GM23248 (cell line): Measurements from ENCODE around the gene GLDC. TPM values are rescaled to one million over a fixed set of nuclear protein-coding genes. Genes with fewer than 3 reads are reported as not detected.
A peak's percentile ranks its signal among the peaks of the same experiment; 100 is the strongest.
"Not testable (repeated sequence)": the region's sequence is repeated elsewhere in the genome, so short reads cannot be mapped to it uniquely, and the experiment has no call there.

Experiments
- DNase-seq: peaks from one replicate; pipeline ENCODE4 v3.0.0-alpha.2; 2015
- H2AFZ ChIP-seq: fragments of 200-600 bp; sonication (generic); 2 replicates; pipeline ENCODE4 v1.6.1; 2016; ENCODE audit warnings: antibody characterized with exemption
- H3F3A ChIP-seq: fragments of 200-600 bp; sonication (generic); 2 replicates; pipeline ENCODE4 v1.6.1; 2016; ENCODE audit warnings: mild to moderate bottlenecking, antibody characterized with exemption, mixed run types; ENCODE audit not compliant: insufficient read depth
- H3K27ac ChIP-seq: fragments of 200-600 bp; sonication (generic); 2 replicates; pipeline ENCODE4 v1.5.1; 2016; ENCODE audit warnings: mild to moderate bottlenecking
- H3K27me3 ChIP-seq: fragments of 200-600 bp; sonication (generic); replicated peaks from 2 replicates; pipeline ENCODE4 v1.6.1; 2016; ENCODE audit warnings: mild to moderate bottlenecking; ENCODE audit not compliant: insufficient read depth
- H3K36me3 ChIP-seq: fragments of 200-600 bp; sonication (generic); 2 replicates; pipeline ENCODE4 v1.6.1; 2016; ENCODE audit warnings: low read depth, mild to moderate bottlenecking
- H3K4me1 ChIP-seq: fragments of 200-600 bp; sonication (generic); 2 replicates; pipeline ENCODE4 v1.6.1; 2016; ENCODE audit warnings: mild to moderate bottlenecking; ENCODE audit not compliant: insufficient read depth
- H3K4me2 ChIP-seq: fragments of 200-600 bp; sonication (generic); one replicate; pipeline ENCODE4 v1.6.1; 2016; ENCODE audit warnings: mild to moderate bottlenecking; ENCODE audit not compliant: unreplicated experiment
- H3K4me3 ChIP-seq: fragments of 200-600 bp; sonication (generic); 2 replicates; pipeline ENCODE4 v1.5.1; 2016; ENCODE audit warnings: mild to moderate bottlenecking
- H3K79me2 ChIP-seq: fragments of 200-600 bp; sonication (generic); 2 replicates; pipeline ENCODE4 v1.6.1; 2016; ENCODE audit warnings: mild to moderate bottlenecking; ENCODE audit not compliant: insufficient read depth
- H3K9ac ChIP-seq: fragments of 200-600 bp; sonication (generic); 2 replicates; pipeline ENCODE4 v1.6.1; 2016; ENCODE audit warnings: mild to moderate bottlenecking
- H3K9me2 ChIP-seq: fragments of 200-600 bp; sonication (generic); 2 replicates; pipeline ENCODE4 v1.6.1; 2016; ENCODE audit warnings: mixed run types, mild to moderate bottlenecking, moderate library complexity; ENCODE audit not compliant: insufficient read depth
- H3K9me3 ChIP-seq: fragments of 200-600 bp; sonication (generic); one replicate; pipeline ENCODE4 v1.6.1; 2017; ENCODE audit warnings: low read depth
- H4K20me1 ChIP-seq: fragments of 200-600 bp; sonication (generic); 2 replicates; pipeline ENCODE4 v1.6.0; 2016; ENCODE audit not compliant: insufficient read depth
- EZH2 ChIP-seq: fragments of 200-600 bp; sonication (generic); IDR thresholded peaks from 2 replicates; pipeline ENCODE4 v1.6.1; 2018; ENCODE audit warnings: antibody characterized with exemption, mild to moderate bottlenecking; ENCODE audit not compliant: insufficient read depth, poor library complexity, severe bottlenecking
- EZH2phosphoT487 ChIP-seq: fragments of 200-600 bp; sonication (generic); IDR thresholded peaks from 2 replicates; pipeline ENCODE4 v1.6.1; 2018; ENCODE audit warnings: antibody characterized with exemption, moderate library complexity, mild to moderate bottlenecking, low read depth; ENCODE audit not compliant: insufficient read depth
- WGBS, 2 experiments: methylation state at CpG; one replicate each; pipeline ENCODE4 v1.1.6; 2015 to 2017; ENCODE audit warnings: low lambda C conversion rate in 2 of 2, low coverage in 1 of 2; ENCODE audit errors: missing lambda C conversion rate in 2 of 2; 5-methylcytosine and 5-hydroxymethylcytosine counted together
- in situ Hi-C: fragments of 300-500 bp; cut with MboI; formaldehyde crosslinking; loops from 2 replicates; pipeline ENCODE4 v1.15.0; 2020
- polyA plus RNA-seq: library from polyadenylated mRNA; unstranded; fragments of >200 nt; fragmentation: Nextera tagmentation; extraction: Ambion mirVana; gene quantifications from 2 replicates; pipeline ENCODE4 v1.2.1, GENCODE V29; 2016
- total RNA-seq: library from RNA; depleted of rRNA; stranded (reverse); fragments of >200 nt; shearing (Covaris generic); gene quantifications from 2 replicates; pipeline ENCODE4 v1.2.3, GENCODE V29; 2014; rRNA removed

The GLDC gene
- total RNA-seq (0.11 TPM in 1 of 2 replicates, not detected in the other), polyA plus RNA-seq (0.35 and 0.48 TPM in 2 replicates)

DNA sequence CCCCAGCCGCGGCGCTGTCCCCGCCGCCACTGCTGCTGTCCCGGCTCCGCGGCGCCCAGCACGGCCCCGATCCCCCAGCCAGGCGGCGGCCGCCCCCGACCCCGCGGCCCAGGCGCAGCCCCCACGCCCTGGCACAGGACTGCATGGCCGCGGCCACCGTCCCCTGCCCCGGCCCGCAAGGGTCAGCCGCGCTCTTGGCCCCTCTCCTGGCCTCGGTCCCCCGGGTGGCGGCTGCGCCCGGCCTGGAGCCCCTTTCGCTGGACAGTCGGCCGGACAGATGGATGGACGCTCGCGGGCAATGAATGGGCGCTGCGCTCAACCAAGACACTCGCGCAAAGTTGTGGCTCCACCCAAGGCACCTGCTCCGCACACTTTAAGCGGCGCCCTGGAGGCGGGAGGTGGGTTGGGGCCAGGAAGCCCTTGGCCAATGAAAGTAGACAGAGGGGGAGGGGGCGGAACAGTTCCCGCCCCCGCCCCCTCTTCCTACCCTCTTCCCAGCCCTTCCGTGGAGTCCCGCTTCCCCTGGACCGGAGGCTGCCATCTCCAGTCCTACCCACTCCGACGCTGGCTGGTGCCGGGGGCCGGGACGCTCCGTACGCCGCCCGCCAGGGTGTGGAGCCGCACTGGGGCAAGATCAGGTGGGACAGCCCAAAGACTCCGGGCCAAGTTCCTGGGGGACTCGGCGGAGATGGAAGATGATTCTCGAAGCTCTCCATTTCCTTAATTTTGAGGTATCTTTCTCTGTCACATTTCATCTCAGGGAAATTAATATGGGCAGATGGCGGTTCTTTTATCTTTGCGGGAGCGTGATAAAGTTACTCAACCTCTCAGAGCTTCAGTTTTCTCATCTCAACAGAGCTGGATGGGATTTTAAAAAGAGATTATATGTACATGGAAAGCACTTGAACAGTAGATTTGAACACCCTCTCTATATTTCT is at the start of gene GLDC:
GLDC (minus strand) TSS at position 375 of the 938 bp plus-strand sequence; CDS start at position 145, 230 bp downstream.
- Histone ChIP-seq H3K36me3 (no peaks in the 10 kb centered on the region), H3F3A (no peaks in the 10 kb centered on the region), H3K27ac (no peak within 1 kb of the TSS), H3K4me2 (no peak within 1 kb of the TSS), H3K9ac (no peak within 1 kb of the TSS), H3K4me3 (peak within 1 kb of the TSS; percentile 15; the same call in 1 of the 2 replicates), H2AFZ (no peak within 1 kb of the TSS), H3K9me3 (no peaks in the 10 kb centered on the region), H3K4me1 (no peaks in the 10 kb centered on the region), H3K27me3 (peaks cover 57% of the 10 kb centered on the region), H3K9me2 (no peaks in the 10 kb centered on the region), H4K20me1 (no peaks in the 10 kb centered on the region), H3K79me2 (no peaks in the 10 kb centered on the region)
- TF ChIP-seq EZH2: peak; percentile 84
- TF ChIP-seq EZH2phosphoT487: no peak
- DNase-seq: no peak
- WGBS, 2 experiments: 5 to 8% methylated on average over 47 to 57 of the region's 68 CpGs
- in situ Hi-C loops: no loop called here

DNA sequence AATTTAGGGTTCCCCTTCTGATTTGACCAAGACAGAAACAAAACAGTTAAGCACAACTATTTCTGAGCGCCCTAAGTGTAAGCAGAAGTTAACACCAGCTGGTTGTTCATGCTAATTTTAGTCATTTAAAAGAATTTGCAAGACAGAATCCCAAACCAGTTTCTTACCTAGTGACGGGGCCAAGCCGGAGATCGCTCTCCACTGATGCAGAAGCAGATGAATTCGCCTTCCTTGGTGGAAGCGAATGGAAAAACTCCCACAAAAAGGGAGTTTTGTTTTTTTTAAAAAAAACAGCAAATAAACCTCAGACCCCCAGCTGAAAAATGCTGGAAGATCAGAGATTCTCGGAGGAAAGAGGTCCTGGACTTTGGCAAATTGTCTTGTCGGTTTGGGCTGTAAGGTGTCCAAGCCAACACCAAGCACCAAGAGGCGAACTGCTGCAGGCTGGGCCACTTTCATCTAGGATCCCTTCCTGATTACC is 47.4 kb upstream of the GLDC start:
- Histone ChIP-seq H3K9me3 (no peaks in the 10 kb centered on the region), H3K79me2 (no peaks in the 10 kb centered on the region), H3K4me1 (no peaks in the 10 kb centered on the region), H3K27ac (no peak overlapping the region), H3K4me2 (no peak overlapping the region), H3F3A (no peaks in the 10 kb centered on the region), H3K27me3 (no peaks in the 10 kb centered on the region), H2AFZ (no peak overlapping the region), H3K9ac (no peak overlapping the region), H3K9me2 (no peaks in the 10 kb centered on the region), H3K4me3 (no peak overlapping the region), H3K36me3 (no peaks in the 10 kb centered on the region), H4K20me1 (no peaks in the 10 kb centered on the region)
- 78 to 79% methylated on average over 9 of the region's 9 CpGs for WGBS, 2 experiments
- DNase-seq: no peak
- TF ChIP-seq EZH2 (no peak), EZH2phosphoT487 (no peak)
- in situ Hi-C loops: no loop called here

DNA sequence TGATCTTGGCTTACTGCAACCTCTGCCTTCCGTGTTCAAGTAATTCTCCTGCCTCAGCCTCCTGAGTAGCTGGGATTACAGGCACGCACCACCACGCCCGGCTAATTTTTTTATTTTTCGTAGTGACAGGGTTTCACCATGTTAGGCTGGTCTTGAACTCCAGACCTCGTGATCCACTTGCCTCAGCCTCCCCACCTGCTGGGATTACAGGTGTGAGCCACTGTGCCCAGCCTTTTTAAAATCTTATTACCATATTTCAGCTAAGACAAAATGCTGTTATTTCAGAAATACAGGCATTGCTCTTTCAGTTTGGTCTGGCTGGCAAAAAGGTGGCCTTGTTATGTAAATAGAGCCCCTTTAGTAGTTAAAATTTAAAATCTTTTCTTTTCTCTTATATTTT is 46.9 kb upstream of the GLDC start:
- H3K4me1 ChIP-seq: no peaks in the 10 kb centered on the region
- no peak for DNase-seq
- no peaks in the 10 kb centered on the region for H4K20me1 ChIP-seq
- H3K4me3 ChIP-seq: no peak overlapping the region
- H3K27me3 ChIP-seq: no peaks in the 10 kb centered on the region
- WGBS, 2 experiments: 77 to 80% methylated on average over 6 of the region's 6 CpGs
- no peak for TF ChIP-seq EZH2phosphoT487
- no peak for TF ChIP-seq EZH2
- no peak overlapping the region for H3K4me2 ChIP-seq
- in situ Hi-C loops: no loop called here
- H3K9me2 ChIP-seq: no peaks in the 10 kb centered on the region
- H3K9me3 ChIP-seq: no peaks in the 10 kb centered on the region
- no peak overlapping the region for H3K9ac ChIP-seq
- 0 out of 2 replicates have a peak, but pooled peaks cover under 1% of the 10 kb centered on the region for H3K79me2 ChIP-seq
- no peaks in the 10 kb centered on the region for H3F3A ChIP-seq
- H3K36me3 ChIP-seq: no peaks in the 10 kb centered on the region
- H2AFZ ChIP-seq: no peak overlapping the region
- H3K27ac ChIP-seq: no peak overlapping the region

- H3K27ac ChIP-seq, H2AFZ ChIP-seq, H3K4me1 ChIP-seq, H3K4me2 ChIP-seq, in situ Hi-C loops, H3K9ac ChIP-seq, H4K20me1 ChIP-seq, H3K79me2 ChIP-seq, DNase-seq, H3K9me3 ChIP-seq, H3F3A ChIP-seq, H3K36me3 ChIP-seq, H3K4me3 ChIP-seq, H3K27me3 ChIP-seq, H3K9me2 ChIP-seq: not testable (repeated sequence)
- WGBS, 2 experiments: 86 to 87% methylated on average over 7 of the region's 7 CpGs
These were observed 45.1 kb upstream of the GLDC start for GRCh38 chr9:6690675-6691070.
